Measurements from ENCODE around the gene GPR87. TPM values are rescaled to one million over a fixed set of nuclear protein-coding genes. Genes with fewer than 3 reads are reported as not detected.

GPR87 gene
- polyA plus RNA-seq, 3 donors = 0.15 TPM; not detected in 2

GRCh38 chr3:151315846-151316245 lies 774 bp downstream of the GPR87 start:
- Mint-ChIP-seq H3K9me3 (no peaks in the 10 kb centered on the region), H3K4me3 (no peak overlapping the region), H3K27ac (no peak overlapping the region), H3K4me1 (peaks cover 33% of the 10 kb centered on the region), H3K27me3 (ENCODE audit: low read depth in 3 of 3) (peaks cover 0 to 2% (median 0%) of the 10 kb centered on the region in 3 donors), H3K36me3 (no peaks in the 10 kb centered on the region)
- Histone ChIP-seq H3K9me3 (replicated peaks in 1 of 2; ENCODE audit: control insufficient read depth in 1 of 2, insufficient read depth in 1 of 2, low read length in 2 of 2) (no peaks in the 10 kb centered on the region), H3K4me2 (replicated peaks; ENCODE audit: extremely low read depth, low read length, poor library complexity, severe bottlenecking) (no peak overlapping the region), H3K79me2 (ENCODE audit: insufficient read depth, low read length) (no peaks in the 10 kb centered on the region), H3K27ac (ENCODE audit: low read depth in 1 of 2, low read length in 2 of 2) (no peak overlapping the region), H3K4me1 (ENCODE audit: control insufficient read depth in 1 of 2, insufficient read depth in 2 of 2, low read length in 2 of 2) (peaks cover 27 to 32% of the 10 kb centered on the region in 2 donors), H3K4me3 (replicated peaks in 1 of 3; ENCODE audit: low read depth in 2 of 3, low read length in 3 of 3) (no peak overlapping the region), H4K20me1 (ENCODE audit: insufficient read depth, low read length) (no peaks in the 10 kb centered on the region), H3K9ac (ENCODE audit: insufficient read depth, low read length, poor library complexity, severe bottlenecking) (no peak overlapping the region), H3K36me3 (replicated peaks in 1 of 2; ENCODE audit: control insufficient read depth in 1 of 2, insufficient read depth in 2 of 2, low read length in 2 of 2) (no peaks in the 10 kb centered on the region), H3K27me3 (ENCODE audit: control insufficient read depth in 2 of 2, insufficient read depth in 2 of 2, low read length in 2 of 2) (no peaks in the 10 kb centered on the region), H2AFZ (ENCODE audit: insufficient read depth, low read depth, low read length, poor library complexity, severe bottlenecking) (no peak overlapping the region)
- WGBS (ENCODE audit: insufficient coverage) = no CpG with 5 or more reads among the region's 2 CpGs
- intact Hi-C loops (cut with micrococcal nuclease) = no loop called here
- TF ChIP-seq, protein P1, sequence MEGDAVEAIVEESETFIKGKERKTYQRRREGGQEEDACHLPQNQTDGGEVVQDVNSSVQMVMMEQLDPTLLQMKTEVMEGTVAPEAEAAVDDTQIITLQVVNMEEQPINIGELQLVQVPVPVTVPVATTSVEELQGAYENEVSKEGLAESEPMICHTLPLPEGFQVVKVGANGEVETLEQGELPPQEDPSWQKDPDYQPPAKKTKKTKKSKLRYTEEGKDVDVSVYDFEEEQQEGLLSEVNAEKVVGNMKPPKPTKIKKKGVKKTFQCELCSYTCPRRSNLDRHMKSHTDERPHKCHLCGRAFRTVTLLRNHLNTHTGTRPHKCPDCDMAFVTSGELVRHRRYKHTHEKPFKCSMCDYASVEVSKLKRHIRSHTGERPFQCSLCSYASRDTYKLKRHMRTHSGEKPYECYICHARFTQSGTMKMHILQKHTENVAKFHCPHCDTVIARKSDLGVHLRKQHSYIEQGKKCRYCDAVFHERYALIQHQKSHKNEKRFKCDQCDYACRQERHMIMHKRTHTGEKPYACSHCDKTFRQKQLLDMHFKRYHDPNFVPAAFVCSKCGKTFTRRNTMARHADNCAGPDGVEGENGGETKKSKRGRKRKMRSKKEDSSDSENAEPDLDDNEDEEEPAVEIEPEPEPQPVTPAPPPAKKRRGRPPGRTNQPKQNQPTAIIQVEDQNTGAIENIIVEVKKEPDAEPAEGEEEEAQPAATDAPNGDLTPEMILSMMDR (IDR thresholded peaks at IDR 0.05) = no peak
- no peak for DNase-seq

GRCh38 chr3:151315136-151315535 lies 1.5 kb downstream of the GPR87 start:
- H3K4me3 ChIP-seq (replicated peaks in 1 of 3; ENCODE audit: low read depth in 2 of 3, low read length in 3 of 3) = no peak overlapping the region
- peaks cover 20 to 25% of the 10 kb centered on the region in 2 donors for H3K4me1 ChIP-seq (ENCODE audit: control insufficient read depth in 1 of 2, insufficient read depth in 2 of 2, low read length in 2 of 2)
- intact Hi-C loops (cut with micrococcal nuclease) = no loop called here
- TF ChIP-seq, protein P1 (IDR thresholded peaks at IDR 0.05) = no peak
- H3K79me2 ChIP-seq (ENCODE audit: insufficient read depth, low read length) = no peaks in the 10 kb centered on the region
- H3K36me3 ChIP-seq (replicated peaks in 1 of 2; ENCODE audit: control insufficient read depth in 1 of 2, insufficient read depth in 2 of 2, low read length in 2 of 2) = no peaks in the 10 kb centered on the region
- H3K9me3 Mint-ChIP-seq = no peaks in the 10 kb centered on the region
- H3K27me3 Mint-ChIP-seq (ENCODE audit: low read depth in 3 of 3) = peaks cover 0 to 2% (median 0%) of the 10 kb centered on the region in 3 donors
- no peaks in the 10 kb centered on the region for H3K36me3 Mint-ChIP-seq
- peak overlapping the region in 1 of 7 donors; percentile 7 for H3K27ac Mint-ChIP-seq
- H3K9ac ChIP-seq (ENCODE audit: insufficient read depth, low read length, poor library complexity, severe bottlenecking) = no peak overlapping the region
- no peak overlapping the region for H3K4me3 Mint-ChIP-seq
- H3K4me2 ChIP-seq (replicated peaks; ENCODE audit: extremely low read depth, low read length, poor library complexity, severe bottlenecking) = no peak overlapping the region
- H3K4me1 Mint-ChIP-seq = peaks cover 26% of the 10 kb centered on the region
- H2AFZ ChIP-seq (ENCODE audit: insufficient read depth, low read depth, low read length, poor library complexity, severe bottlenecking) = no peak overlapping the region
- no peak for DNase-seq
- H3K27me3 ChIP-seq (ENCODE audit: control insufficient read depth in 2 of 2, insufficient read depth in 2 of 2, low read length in 2 of 2) = no peaks in the 10 kb centered on the region
- no peak overlapping the region for H3K27ac ChIP-seq (ENCODE audit: low read depth in 1 of 2, low read length in 2 of 2)
- no peaks in the 10 kb centered on the region for H4K20me1 ChIP-seq (ENCODE audit: insufficient read depth, low read length)
- H3K9me3 ChIP-seq (replicated peaks in 1 of 2; ENCODE audit: control insufficient read depth in 1 of 2, insufficient read depth in 1 of 2, low read length in 2 of 2) = no peaks in the 10 kb centered on the region
- no CpG with 5 or more reads among the region's 2 CpGs for WGBS (ENCODE audit: insufficient coverage)
